CMK (cell line): ENCODE data around the gene NEURL1B.
"Not testable (repeated sequence)": the region's sequence is repeated elsewhere in the genome, so short reads cannot be mapped to it uniquely, and the experiment has no call there.

Experiments used
- DNase-seq: peaks from one replicate; pipeline ENCODE4 v3.0.0-alpha.2; 2010; ENCODE audit warnings: low read depth

Gene NEURL1B

DNA sequence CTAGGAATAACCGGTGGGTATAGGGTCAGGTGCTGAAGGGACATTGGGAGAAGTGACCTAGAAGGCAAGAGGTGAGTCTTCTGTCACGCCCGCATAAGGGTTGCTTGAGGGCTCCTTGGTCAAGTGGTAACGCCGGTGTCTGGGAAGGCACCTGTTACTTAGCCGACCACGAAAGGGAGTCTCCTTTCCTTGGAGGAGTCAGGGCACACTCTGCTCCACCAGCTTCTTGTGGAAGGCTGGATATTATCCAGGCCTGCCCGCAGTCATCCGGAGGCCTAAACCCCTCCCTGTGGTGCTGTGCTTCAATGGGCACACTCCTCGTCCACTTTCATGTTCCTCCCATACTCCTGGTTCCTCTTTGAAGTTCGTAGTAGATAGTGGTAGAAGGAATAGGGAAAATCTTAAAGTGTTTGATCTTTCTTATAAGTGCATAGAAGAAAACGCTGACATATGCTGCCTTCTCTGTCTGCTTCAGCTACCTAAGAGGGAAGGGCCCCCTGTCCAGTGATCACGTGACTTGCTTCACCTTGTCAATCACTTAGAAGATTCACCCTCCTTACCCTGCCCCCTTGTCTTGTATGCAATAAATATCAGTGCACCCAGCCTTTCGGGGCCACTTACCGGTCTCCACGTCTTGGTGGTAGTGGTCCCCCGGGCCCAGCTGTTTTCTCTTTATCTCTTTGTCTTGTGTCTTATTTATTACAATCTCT is 16.6 kb downstream of the NEURL1B start:
- DNase-seq: not testable (repeated sequence)

DNA sequence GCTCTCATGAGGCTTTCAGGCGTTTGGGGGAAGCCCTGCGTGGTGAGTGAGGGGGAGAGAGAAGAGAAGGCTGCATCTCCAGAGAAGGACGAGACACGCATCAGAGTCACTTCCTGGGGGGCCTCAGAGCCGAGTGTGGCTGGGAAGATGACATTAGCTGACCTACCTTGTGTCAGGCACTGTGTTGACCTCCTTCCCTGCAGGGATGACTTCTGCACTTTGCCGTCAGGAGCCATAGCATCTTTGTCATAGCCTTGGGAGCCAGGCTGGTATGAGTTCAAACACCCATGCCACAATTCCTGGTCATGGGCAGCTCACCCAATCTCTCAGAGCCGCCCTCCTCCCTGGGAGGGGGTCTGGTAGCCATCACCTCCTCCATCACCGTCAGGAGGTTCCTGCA is 17.3 kb downstream of the NEURL1B start:
- no peak for DNase-seq

DNA sequence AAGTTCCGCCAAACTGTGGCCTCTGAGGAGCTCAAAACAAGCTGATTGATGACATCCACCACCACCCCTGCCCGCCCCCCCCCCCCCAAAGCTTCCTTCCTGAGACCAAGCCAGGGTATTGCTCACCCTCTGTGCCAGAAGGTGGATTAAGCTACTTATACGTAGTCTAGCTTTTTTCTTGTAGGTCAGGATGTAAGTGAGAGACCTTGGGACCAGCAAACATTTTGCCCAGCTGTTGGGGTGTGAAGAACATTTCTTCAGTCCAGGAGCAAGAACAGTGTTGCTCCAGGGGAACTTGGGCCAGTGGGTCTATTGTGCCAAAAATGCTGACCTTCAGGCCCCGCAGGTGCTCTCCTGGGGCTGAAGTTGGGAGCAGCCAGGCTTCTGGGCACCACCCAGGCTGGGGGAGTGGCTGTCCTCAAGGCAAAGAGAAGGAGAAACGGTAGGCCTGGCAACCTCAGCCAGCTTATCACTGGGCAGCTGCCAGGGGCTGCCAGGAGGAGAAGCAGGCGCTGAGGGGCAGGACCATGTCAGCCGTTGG is 18.0 kb downstream of the NEURL1B start:
- no peak for DNase-seq

DNA sequence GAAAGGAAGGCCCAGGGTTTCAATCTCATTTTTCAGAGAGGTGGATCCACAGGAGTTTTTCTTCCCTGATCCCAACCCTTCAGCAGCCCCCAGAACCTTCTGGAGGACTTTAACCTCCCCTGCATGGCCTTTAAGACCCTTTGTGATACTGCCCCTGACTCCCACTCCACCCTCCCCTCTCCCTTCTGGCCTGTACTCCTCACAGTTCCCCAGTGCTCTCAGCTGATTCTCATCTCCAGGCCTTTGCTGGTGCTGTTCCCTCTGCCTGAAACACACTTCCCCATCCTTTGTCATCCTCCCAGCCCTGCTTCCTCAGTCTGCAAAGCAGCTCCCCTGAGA is 18.5 kb downstream of the NEURL1B start:
- no peak for DNase-seq

DNA sequence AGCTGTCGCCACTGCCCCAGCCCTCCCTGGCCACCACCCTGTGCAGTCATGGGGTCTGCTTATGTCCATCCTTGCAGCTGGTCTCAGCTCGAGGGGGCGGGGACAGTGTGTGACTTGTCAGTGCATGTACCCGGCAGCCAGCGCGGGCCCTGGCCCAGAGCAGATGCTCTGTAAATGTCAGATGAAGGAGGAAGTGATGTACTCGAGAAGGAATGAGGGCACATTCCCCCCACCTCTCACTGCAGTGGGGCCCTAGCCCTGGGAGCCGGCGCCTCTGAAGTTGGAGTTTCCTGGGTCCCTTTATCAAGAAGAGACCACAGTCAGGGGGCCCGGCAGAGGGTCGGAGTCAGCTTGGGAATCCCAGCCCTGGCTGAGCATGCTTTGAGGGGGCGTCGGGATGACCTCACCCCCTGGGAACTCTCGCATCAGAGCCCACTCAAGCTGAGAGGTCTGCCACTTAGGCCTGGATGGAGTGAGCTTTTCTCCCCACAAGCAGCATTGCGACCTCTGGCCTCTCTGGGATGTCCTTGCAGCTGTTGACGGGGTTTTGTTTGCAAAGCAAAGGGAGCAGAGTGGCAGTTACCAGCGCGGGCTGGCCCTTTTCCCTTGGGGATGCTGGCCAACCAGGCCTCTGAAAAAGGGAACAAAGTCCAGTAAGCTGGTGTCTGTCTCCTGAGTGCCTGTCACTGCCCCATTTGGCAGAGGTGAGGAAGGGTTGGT is 19.0 kb downstream of the NEURL1B start:
- no peak for DNase-seq

DNA sequence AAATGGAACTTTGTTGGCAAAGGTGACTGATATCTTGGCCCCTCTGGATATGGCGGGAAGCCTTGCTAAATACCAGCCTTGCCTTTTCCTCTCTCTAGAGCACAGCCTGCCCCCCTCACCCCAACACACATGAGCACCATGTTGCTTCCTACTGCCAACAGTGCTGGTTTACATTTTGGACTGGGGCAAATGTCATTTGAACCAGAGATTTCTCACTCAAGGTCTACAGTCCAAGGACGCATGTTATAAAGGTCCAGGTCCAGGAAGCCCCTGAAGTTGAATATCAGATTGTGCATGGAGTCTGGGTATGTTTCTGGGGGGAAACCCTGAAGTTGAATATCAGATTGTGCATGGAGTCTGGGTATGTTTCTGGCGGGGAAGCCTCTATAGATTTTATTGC is 19.9 kb downstream of the NEURL1B start:
- no peak for DNase-seq

DNA sequence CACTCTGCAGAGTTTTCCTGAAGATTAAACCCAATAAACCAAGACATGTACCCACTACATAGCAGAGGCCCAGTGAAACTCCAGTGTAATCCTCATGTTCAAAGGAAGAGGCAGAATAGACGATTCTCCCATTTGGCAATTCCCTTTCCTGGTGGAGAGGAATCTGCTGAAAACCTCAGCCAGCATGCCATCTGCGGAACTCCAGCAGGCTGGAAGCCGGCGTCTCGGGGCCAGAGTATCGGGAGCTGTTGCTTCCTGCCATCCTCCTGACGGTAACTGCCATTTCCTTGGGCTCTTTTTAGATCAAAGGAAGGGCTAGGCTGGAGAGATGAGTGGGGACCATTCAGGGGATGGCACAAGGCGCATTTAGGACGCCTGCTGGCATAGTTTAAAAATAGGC is 20.5 kb downstream of the NEURL1B start:
- DNase-seq: no peak

DNA sequence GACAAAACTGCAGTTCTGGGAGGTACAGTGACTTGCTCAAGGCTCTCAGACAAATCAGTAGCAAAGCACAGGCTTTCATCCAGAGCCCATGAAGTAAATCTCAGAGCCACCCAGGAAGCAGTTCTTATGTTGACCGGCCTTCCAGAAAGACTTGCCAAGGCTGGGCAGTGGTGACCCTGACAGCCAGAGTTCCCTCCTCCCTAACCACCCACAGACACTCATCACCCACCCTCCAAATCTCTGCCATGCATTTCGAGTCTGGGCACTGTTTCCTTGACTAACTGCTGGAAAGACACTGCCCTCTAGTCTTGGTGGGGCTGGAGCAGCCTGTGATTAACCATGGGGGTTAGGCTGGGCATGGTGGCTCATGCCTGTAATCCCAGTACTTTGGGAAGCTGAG is 21.5 kb downstream of the NEURL1B start:
- DNase-seq: no peak

DNA sequence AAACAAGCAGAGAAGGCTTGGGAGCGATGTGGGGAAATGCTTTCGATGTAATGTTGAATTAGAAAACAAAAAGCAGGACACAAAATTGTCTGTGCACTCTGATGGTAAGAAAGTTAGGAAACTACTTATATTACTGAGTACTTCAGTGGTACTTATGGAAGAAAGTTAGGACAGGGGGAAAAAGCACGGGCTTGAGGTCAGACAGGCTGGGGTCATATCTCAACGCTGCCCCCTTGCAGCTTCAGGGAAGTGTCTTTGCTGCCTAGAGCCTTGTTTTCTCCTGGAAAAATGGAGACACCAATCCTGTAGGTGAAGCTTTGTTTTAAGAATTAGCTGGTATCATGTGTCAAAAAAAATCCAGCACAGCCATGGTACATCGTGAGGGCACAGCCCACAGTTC is 23.0 kb downstream of the NEURL1B start:
- no peak for DNase-seq

DNA sequence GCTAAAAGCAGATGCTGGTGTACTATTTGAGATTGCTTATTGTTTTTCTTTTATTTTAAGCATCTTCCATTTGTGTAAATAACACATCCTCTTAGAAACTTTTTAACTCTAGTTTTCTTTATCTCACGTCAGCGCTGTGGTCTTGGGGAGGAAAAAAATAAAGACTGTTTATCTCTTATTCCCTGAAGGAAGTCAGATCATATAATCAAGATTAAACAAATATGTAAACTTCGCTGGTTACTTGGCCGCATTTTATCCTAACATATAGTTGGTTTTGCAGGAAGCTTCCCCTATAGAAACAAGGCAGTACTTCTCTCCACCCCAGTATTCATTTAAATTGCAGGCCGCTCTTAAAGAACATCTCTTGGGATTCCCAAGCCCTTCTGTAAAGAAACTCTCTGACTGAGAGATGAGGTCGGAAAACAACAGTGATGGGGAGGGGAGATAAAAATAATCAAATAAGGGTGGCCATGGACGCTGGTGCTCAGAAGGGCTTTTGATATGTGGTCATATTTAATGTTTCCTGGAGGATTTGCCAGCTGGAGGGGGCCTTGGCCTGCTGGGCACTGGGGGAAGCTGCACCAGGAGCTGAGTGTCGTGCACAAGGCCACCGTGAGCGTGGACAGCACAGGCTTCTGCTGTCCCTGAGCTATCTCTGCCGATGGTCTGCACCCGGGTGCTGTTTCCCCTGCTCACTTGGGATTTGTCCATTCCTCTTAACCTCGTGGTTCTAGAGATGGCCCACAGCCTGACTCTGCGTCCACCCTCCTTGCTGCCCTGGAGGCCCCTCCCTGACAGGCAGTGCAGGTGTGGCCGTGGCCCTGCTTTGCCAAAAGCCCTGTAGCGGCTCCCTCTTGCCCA is 23.8 kb downstream of the NEURL1B start:
- DNase-seq: no peak

DNA sequence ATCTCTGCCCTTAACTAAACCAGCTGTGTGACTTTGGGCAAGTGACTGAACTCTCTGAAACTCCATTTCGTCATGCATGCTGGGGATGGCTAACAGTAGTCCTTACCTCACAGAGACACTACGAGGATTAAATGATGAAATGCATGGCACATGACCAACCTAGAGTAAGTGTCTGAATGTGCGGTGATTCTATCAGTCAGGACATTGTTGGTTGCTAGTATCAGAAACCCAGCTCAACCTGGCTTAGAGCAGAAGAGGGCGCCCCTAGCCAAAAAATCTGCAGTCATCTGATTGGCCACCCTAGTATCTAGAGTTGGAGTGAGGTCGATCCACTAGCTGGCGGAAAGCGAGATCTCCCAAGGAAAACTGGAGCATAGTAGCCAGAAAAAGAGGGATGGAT is 25.2 kb downstream of the NEURL1B start:
- DNase-seq: no peak

DNA sequence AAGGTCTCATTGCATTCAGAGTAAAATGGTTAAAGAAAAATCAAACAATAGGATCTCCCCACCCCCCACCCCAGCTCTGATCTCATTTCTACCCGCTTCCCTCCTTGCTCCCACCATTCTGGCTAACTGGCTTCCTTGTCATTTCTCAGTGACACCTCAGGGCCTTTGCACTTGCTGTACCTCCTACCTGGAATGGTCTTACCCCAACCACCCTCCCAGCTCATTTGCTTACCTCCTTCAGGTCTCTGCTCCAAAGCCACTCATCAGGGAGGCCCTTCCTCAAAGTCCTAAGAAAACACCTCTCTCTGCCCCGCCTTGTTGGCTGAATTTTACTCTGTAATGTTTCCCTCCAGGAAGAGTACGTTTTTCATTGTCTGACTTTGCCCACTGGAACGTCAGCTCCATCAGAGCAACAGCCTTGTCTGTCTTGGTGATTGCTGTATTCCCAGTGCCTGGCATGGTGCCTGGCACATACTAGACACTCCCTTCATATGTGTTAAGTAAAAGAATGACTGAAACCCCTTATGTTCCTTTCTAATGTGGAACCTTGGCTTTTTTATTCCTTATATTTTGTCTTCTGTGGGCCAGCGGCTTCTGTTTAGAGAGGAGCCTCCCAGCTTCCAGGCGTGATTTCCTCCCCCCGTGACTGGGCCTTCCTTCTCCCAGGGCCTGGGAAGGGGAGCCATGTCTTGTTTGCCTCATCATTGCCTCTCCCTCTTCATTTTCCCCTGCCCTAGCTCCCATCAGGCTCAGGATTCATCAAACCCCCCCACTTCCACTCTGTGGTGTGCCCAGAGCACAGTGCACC is 26.9 kb downstream of the NEURL1B start:
- no peak for DNase-seq

DNA sequence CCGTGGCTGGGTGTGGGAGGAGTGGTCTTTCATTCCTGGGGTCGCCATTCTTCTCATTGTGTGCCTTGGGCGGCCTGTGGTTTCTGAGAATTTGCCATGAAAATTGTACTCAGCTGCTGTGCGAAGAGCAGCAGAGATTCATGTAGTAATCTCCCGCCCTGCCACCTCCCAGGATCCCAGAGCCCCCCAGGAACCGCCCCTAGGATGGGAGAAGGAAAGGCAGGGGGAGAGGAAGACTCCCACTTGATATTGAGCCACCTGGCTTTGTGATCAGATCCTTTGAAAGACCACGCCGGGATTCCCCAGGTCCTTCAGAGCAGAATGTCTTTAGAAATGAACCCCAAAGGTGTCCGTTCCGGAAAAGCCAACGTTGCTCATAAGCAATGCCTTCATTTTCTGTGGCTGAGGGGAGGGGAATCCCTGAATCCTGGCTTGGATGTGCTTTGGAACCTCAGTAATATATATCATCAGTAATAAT is 27.6 kb downstream of the NEURL1B start:
- DNase-seq: no peak

DNA sequence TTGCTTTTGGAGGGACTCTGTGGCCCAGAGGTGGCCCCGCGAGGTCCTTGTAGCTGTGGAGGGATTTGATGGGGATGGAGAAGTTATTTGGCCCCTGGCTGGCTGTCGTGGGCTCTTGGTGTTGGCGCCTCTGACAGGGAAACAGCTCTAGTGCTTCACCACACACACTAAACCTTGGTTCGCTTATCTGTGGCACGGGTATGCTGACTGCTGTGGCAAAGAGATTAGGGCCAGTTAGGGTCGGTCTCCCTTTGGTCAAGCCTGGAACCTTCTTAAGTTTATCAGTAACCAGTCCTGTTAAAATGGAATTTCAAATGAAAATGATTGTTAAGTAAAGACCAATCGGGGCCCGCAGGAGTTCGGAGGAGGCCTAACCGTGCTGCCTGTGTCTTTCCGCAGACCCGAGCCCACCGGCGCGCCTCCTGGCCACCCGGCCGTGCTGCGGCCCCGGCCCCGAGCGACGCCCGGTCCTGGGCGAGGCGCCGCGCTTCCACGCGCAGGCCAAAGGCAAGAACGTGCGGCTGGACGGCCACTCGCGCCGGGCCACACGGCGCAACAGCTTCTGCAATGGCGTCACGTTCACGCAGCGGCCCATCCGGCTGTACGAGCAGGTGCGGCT is 28.4 kb downstream of the NEURL1B start:
- no peak for DNase-seq

DNA sequence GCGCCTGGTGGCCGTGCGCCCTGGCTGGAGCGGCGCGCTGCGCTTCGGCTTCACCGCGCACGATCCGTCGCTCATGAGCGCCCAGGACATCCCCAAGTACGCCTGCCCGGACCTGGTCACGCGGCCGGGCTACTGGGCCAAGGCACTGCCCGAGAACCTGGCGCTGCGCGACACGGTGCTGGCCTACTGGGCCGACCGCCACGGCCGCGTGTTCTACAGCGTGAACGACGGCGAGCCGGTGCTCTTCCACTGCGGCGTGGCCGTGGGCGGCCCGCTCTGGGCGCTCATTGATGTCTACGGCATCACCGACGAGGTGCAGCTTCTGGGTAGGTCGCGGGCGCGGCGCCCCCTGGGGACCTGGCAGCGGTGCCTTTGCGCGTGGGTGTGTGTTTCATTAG is 28.9 kb downstream of the NEURL1B start:
- DNase-seq: no peak

DNA sequence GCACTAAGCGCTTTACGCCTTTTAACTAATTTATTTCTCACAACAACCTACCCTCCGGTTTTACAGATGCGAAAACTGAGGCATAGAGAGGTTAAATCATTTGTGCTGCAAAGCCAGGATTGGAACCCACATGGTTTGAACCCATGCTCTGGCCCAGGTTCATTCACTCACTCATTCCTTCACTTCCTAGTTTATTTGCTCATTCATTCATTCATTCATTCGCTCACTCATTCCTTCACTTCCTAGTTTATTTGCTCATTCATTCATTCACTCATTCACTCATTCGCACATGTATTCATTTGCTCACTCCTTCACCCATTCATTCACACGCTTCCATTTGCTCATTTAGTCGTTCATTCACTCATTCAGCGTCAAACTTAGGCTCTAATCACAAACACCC is 29.4 kb downstream of the NEURL1B start:
- DNase-seq: no peak

DNA sequence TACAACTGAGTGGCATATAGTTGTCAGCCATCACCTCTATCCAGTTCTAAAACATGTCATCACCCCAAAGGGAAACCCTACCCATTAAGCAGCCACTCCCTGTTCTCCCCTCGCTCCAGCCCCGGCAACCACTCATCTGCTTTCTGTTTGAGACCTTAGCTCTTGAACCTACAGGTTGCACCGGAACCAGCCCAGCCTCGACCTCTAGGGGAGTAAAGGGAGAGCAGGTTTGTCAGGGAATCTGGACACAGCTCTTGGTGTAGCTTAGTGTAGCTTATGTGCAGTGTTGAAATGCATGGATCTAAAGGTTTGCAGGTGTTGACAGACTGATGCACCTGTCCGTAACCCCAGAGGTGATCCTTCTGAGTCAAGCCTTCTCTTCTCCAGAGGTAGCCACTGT is 30.0 kb downstream of the NEURL1B start:
- no peak for DNase-seq

DNA sequence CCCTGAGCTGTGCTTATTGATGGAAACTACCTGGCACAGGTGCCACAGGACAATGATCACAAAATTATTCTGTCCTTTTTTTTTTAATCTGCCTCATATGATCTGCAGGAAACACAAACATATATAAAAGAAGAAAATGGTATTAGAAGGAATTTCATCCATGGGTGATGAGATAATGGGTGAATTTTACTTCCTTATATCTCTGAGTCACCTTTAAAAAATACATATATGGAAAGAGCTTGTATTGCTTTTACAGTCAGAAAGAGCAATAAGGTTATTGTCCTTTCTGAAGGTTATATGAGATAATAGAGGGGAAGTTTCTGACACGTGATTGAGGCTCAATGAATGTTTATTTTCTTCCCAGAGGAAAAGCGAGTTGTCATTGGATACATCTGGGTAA is 31.6 kb downstream of the NEURL1B start:
- DNase-seq: no peak

DNA sequence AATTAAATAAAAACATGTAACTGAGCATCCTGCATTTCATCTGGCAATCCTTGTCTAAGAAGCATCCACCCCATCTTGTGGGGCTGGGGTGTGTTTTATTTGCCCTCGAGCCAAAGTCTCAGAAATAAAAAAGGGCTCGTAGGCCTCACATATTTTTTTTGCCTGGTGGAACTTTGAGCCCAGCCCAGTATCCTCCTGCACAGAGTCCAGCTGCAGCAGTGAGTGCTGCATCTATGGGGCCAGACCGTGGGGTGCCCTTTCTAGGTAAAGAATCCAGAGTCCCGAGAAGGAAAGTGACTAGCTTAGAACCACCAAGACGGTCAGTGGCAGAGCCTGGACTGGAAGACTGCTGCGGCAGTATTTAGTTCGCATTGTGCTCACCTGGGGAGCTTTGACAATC is 33.1 kb downstream of the NEURL1B start:
- DNase-seq: no peak

DNA sequence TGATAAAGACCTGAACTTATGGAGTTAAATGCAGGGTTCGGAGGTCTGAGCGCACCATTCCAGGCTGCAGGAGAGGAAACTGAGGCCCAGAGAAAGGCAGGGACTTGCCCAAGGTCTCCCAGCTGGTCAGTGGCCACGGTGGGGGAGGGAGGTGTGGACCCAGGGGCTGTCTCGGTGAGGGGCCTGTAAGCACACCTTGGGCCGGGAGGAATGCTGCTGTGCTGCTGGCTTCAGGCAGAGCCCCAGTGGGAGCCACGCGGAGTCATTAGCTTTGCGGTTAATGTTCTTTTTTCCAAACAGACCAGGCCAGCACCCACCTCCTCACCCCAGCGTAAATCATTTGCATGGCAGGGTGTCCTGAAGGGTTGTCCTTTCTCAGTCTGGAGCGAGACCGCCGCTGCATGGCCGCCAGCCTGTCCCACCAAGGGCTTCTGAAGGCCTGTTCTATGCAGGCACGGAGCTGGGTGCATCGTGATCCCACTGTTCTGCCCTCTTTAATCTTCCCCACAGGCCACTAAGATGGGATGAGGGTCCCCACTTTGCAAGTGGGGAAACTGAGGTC is 35.9 kb downstream of the NEURL1B start:
- no peak for DNase-seq

DNA sequence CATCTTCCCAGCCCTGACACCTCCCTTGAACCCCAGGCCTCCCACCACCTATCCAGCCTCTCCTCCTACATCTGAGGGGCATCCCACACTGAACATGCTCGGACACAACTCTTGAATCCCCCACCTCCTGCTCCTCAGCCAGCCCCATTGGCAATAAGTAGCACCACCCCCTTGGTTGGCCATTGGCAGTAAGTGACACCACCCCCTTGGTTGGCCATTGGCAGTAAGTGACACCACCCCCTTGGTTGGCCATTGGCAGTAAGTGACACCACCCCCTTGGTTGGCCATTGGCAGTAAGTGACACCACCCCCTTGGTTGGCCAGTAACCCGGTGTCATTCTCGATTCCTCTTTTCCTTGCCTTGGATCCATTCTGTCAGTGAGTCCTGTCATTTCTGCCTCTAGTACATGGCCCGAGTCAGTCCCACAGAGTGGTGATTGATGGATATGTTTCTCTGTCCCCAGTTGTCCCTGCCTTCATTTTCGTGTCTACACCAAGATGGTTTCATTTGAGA is 37.4 kb downstream of the NEURL1B start:
- DNase-seq: not testable (repeated sequence)
